Gastroesophageal sphincter (tissue), 3 donors: ENCODE results near the gene GP1BB.

ENCODE experiments used
- CTCF ChIP-seq, 4 experiments: fragments of 200-600 bp in 2 of 4; fragments of 450-650 bp in 2 of 4; sonication (generic) in 1 of 4; IDR thresholded peaks; one replicate each; pipeline ENCODE4 v1.5.1; 2017 to 2019; ENCODE audit warnings: antibody characterized with exemption in 4 of 4, mild to moderate bottlenecking in 2 of 4, moderate library complexity in 2 of 4
- POLR2A ChIP-seq, 2 donors: fragments of 450-650 bp; IDR thresholded peaks; one replicate each; pipeline ENCODE4 v1.6.1; 2017; ENCODE audit warnings: antibody characterized with exemption in 2 of 2, mild to moderate bottlenecking in 2 of 2, moderate library complexity in 1 of 2
- POLR2AphosphoS5 ChIP-seq: sonication (generic); formaldehyde crosslinking; IDR thresholded peaks from one replicate; pipeline ENCODE4 v1.6.1; 2017; ENCODE audit warnings: antibody characterized with exemption

DNA sequence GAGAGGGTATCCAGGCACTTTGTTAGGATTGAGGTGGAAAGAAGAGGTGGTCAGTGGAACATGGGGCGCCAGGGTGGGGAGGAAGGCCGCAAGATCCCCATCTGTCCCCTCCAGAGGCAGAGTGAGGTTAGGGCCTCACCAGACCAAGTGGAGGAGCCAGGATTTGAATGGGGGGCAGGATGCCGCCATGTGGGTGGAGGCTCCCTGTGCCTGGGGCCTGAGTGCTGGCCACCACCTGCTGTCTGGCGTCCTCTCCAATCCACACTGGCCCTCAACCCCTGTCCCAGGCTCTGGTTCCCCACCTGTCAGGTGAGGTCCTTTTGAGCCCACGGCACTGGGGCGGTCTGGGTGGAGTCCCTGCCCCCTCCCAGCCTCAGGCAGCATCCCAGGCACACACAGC lies 19.7 kb downstream of the GP1BB start:
- no peak for TF ChIP-seq POLR2A (IDR thresholded peaks at IDR 0.05)
- TF ChIP-seq CTCF (IDR thresholded peaks at IDR 0.05): no peak
- no peak for TF ChIP-seq POLR2AphosphoS5
